ENCODE measurements around the gene CAMKK1. TPM values are rescaled to one million over a fixed set of nuclear protein-coding genes. Genes with fewer than 3 reads are reported as not detected.

CAMKK1 gene
- total and polyA plus RNA-seq, 2 of the 4 experiments (the other 2 are of a cell fraction) = 4.1 to 8.2 TPM

GRCh38 chr17:3903051-3903825, 10.4 kb upstream of the CAMKK1 start (continued):
- no peak for TF ChIP-seq RAD21 (IDR thresholded peaks at IDR 0.05; ENCODE audit: low read length)

DNA sequence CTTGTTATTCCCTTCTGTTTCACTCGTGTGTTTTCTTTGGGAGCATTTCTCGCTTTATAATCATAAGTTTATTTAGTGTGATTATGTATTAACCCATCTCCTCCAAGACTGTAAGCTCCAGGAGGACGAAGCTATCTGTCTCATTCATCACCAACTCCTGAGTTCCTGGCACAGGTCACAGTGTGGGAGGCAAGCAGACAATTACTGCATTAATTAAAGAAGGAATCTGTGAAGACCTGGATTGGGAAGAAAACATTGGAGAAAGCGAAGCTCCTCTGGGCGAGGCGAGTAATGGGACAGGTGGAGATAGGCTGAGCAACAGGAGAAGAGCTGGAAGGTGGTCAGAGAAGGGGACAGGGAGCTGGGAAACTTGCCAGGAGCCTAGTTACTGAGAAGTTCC, 7.8 kb upstream of the CAMKK1 start:
- BruUV-seq (replicated peaks) = no TSS peak
- WGBS, 2 experiments (ENCODE audit: extremely low coverage in 2 of 2, insufficient read length in 1 of 2) = 93% methylated on average over 3 of the region's 6 CpGs; no CpG with 5 or more reads in 1 of the 2 experiments
- 0 out of 2 replicates have a peak, but pooled peaks cover 3% of the 10 kb centered on the region for H3K9me1 ChIP-seq (ENCODE audit: insufficient read depth, low read length)
- no peak overlapping the region for H3K56ac ChIP-seq (ENCODE audit: extremely low read depth, insufficient read depth, low read length)
- no peak overlapping the region for H2BK5ac ChIP-seq (ENCODE audit: low read depth, low read length, poor library complexity, severe bottlenecking)
- no peak for DNase-seq
- peaks cover 3% of the 10 kb centered on the region; the same call in 1 of the 2 replicates for H3K27me3 ChIP-seq (ENCODE audit: control insufficient read depth, insufficient read depth, low read length)
- H4K20me1 ChIP-seq (ENCODE audit: insufficient read depth, low read length) = no peaks in the 10 kb centered on the region
- H3K9ac ChIP-seq (ENCODE audit: low read depth, low read length) = no peak overlapping the region
- CTCF ChIA-PET = no interaction called here
- H4K91ac ChIP-seq (ENCODE audit: insufficient read depth, low read depth, low read length) = no peak overlapping the region
- intact Hi-C loops (cut with micrococcal nuclease) = no loop called here
- no peak overlapping the region for H4K5ac ChIP-seq (ENCODE audit: low read depth, low read length)
- no peak overlapping the region for H3K27ac ChIP-seq (ENCODE audit: insufficient read depth, low read length)
- no peak overlapping the region for H3K4me3 ChIP-seq (ENCODE audit: insufficient read depth, low read depth, low read length)
- H2AFZ ChIP-seq (replicated peaks; ENCODE audit: low read length, poor library complexity) = no peak overlapping the region
- POLR2A ChIA-PET (ENCODE audit: unreplicated experiment) = no interaction called here
- no peak overlapping the region for H3K23ac ChIP-seq (ENCODE audit: low read depth, low read length)
- no peaks in the 10 kb centered on the region for H3K9me3 ChIP-seq (ENCODE audit: control insufficient read depth, insufficient read depth, low read length)
- no peak overlapping the region for H2BK15ac ChIP-seq (ENCODE audit: low read depth, low read length)
- no peak overlapping the region for H2BK120ac ChIP-seq (ENCODE audit: low read depth, low read length)
- in situ Hi-C loops (cut with MboI; ENCODE audit: low sequenced_read_pairs) = no loop called here
- ATAC-seq (ENCODE audit: low read depth) = no peak
- no peaks in the 10 kb centered on the region for H3K4me1 ChIP-seq (ENCODE audit: control insufficient read depth, insufficient read depth, low read length)
- no peak overlapping the region for H3K14ac ChIP-seq (replicated peaks; ENCODE audit: low read depth, low read length)
- no peak overlapping the region for H2AK5ac ChIP-seq (ENCODE audit: low read depth, low read length)
- no peak overlapping the region for H2BK20ac ChIP-seq (ENCODE audit: low read depth, low read length)
- no peak overlapping the region for H3K18ac ChIP-seq (ENCODE audit: low read depth, low read length)
- dilution Hi-C loops (cut with HindIII; ENCODE audit: low sequenced_read_pairs, unreplicated experiment) = no loop called here
- no peak overlapping the region for H2AK9ac ChIP-seq (replicated peaks; ENCODE audit: low read depth, low read length, poor library complexity)
- H3K36me3 ChIP-seq (ENCODE audit: control insufficient read depth, insufficient read depth, low read length) = no peaks in the 10 kb centered on the region
- no peaks in the 10 kb centered on the region for H3K79me1 ChIP-seq (ENCODE audit: low read depth in 1 of 2, low read length in 2 of 2)
- H4K8ac ChIP-seq (ENCODE audit: low read depth in 2 of 2, low read length in 2 of 2) = no peak overlapping the region
- no peak overlapping the region for H3K4me2 ChIP-seq (ENCODE audit: low read depth, low read length)
- no peak overlapping the region for H3K4ac ChIP-seq (ENCODE audit: low read depth, low read length)
- TF ChIP-seq, protein P1, sequence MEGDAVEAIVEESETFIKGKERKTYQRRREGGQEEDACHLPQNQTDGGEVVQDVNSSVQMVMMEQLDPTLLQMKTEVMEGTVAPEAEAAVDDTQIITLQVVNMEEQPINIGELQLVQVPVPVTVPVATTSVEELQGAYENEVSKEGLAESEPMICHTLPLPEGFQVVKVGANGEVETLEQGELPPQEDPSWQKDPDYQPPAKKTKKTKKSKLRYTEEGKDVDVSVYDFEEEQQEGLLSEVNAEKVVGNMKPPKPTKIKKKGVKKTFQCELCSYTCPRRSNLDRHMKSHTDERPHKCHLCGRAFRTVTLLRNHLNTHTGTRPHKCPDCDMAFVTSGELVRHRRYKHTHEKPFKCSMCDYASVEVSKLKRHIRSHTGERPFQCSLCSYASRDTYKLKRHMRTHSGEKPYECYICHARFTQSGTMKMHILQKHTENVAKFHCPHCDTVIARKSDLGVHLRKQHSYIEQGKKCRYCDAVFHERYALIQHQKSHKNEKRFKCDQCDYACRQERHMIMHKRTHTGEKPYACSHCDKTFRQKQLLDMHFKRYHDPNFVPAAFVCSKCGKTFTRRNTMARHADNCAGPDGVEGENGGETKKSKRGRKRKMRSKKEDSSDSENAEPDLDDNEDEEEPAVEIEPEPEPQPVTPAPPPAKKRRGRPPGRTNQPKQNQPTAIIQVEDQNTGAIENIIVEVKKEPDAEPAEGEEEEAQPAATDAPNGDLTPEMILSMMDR (conservative IDR thresholded peaks at IDR 0.05; ENCODE audit: low read depth, low read length) = no peak
- TF ChIP-seq MXI1 (IDR thresholded peaks at IDR 0.05; ENCODE audit: borderline replicate concordance, low read depth, low read length) (no peak), SMC3 (IDR thresholded peaks at IDR 0.05; ENCODE audit: low read depth, low read length) (no peak), RCOR1 (IDR thresholded peaks at IDR 0.05; ENCODE audit: insufficient replicate concordance, low read length) (no peak), POLR2A (IDR thresholded peaks at IDR 0.05; ENCODE audit: low read depth, low read length) (no peak), FOS (IDR thresholded peaks at IDR 0.05; ENCODE audit: low read depth, low read length) (no peak), RAD21 (IDR thresholded peaks at IDR 0.05; ENCODE audit: low read length) (no peak), NFE2L2 (IDR thresholded peaks at IDR 0.05; ENCODE audit: low read depth, low read length) (no peak), MAFK (IDR thresholded peaks at IDR 0.05; ENCODE audit: low read depth, low read length) (no peak), BHLHE40 (IDR thresholded peaks at IDR 0.05; ENCODE audit: low read depth, low read length) (no peak), CEBPB (IDR thresholded peaks at IDR 0.05; ENCODE audit: low read depth, low read length) (no peak), MAZ (IDR thresholded peaks at IDR 0.05; ENCODE audit: borderline replicate concordance, low read depth, low read length) (no peak), ELK1 (IDR thresholded peaks at IDR 0.05; ENCODE audit: borderline replicate concordance, low read depth, low read length) (no peak)
